ENCODE measurements around the gene TAX1BP3. TPM values are rescaled to one million over a fixed set of nuclear protein-coding genes. Genes with fewer than 3 reads are reported as not detected.

Gene TAX1BP3
- total RNA-seq, 1 experiment from 2014 or later = 50.0 TPM

- H3K4me2 ChIP-seq (ENCODE audit: low read length) = no peak overlapping the region
- H4K20me1 ChIP-seq (ENCODE audit: insufficient read depth) = no peaks in the 10 kb centered on the region
- H3K36me3 ChIP-seq (ENCODE audit: control insufficient read depth in 1 of 2, insufficient read depth in 2 of 2, low read length in 2 of 2) = no peaks in the 10 kb centered on the region
- RAD21 ChIA-PET (ENCODE audit: low non-redundant PET in 1 of 2, low total read pairs in 2 of 2, uncharacterized antibody in 2 of 2, unreplicated experiment in 2 of 2) = no interaction called here
- intact Hi-C loops (cut with micrococcal nuclease) = no loop called here
- H3K79me2 ChIP-seq (ENCODE audit: insufficient read depth, low read length) = no peaks in the 10 kb centered on the region
- H3K27me3 ChIP-seq (ENCODE audit: insufficient read depth, low read length) = no peaks in the 10 kb centered on the region
- H3K9me2 ChIP-seq (ENCODE audit: insufficient read depth) = no peaks in the 10 kb centered on the region
- no peak overlapping the region for H3K9ac ChIP-seq (ENCODE audit: low read length)
- H3K27ac ChIP-seq (ENCODE audit: low read depth, low read length) = no peak overlapping the region
- ATAC-seq = no peak
- peaks cover 0 to 6% of the 10 kb centered on the region in 2 experiments; a peak in 3 of 4 replicates for H3K4me1 ChIP-seq (ENCODE audit: control insufficient read depth in 1 of 2, insufficient read depth in 2 of 2, low read length in 2 of 2)
- H3K4me3 ChIP-seq (replicated peaks in 1 of 2; ENCODE audit: low read depth in 1 of 2, low read length in 2 of 2) = no peak overlapping the region
- TF ChIP-seq CTCF (IDR thresholded peaks at IDR 0.05 in 2 of 3, conservative IDR thresholded peaks at IDR 0.05 in 1 of 3; ENCODE audit: borderline replicate concordance in 1 of 3, insufficient read depth in 1 of 3, low read depth in 2 of 3, low read length in 2 of 3) = no peak
- no peak for TF ChIP-seq SIN3A (IDR thresholded peaks at IDR 0.05; ENCODE audit: low read depth)
- TF ChIP-seq JUND (IDR thresholded peaks at IDR 0.05) = no peak
- POLR2A ChIA-PET = no interaction called here
- no peak for DNase-seq (ENCODE audit: low read depth, low spot score)
- H3K9me3 ChIP-seq (ENCODE audit: control insufficient read depth in 1 of 2, insufficient read depth in 1 of 2, low read depth in 1 of 2, low read length in 2 of 2) = no peaks in the 10 kb centered on the region
- no peak overlapping the region for H2AFZ ChIP-seq (ENCODE audit: low read depth, low read length, poor library complexity, severe bottlenecking)
- CTCF ChIA-PET = no interaction called here
- no TSS peak for BruUV-seq (replicated peaks)
Measured at GRCh38 chr17:3688027-3688553, 19.7 kb upstream of the TAX1BP3 start.

- Histone ChIP-seq H3K36me3 (ENCODE audit: control insufficient read depth in 1 of 2, insufficient read depth in 2 of 2, low read length in 2 of 2) (no peaks in the 10 kb centered on the region), H3K9me2 (ENCODE audit: insufficient read depth) (no peaks in the 10 kb centered on the region), H3K9me3 (ENCODE audit: control insufficient read depth in 1 of 2, insufficient read depth in 1 of 2, low read depth in 1 of 2, low read length in 2 of 2) (no peaks in the 10 kb centered on the region), H4K20me1 (ENCODE audit: insufficient read depth) (no peaks in the 10 kb centered on the region), H2AFZ (ENCODE audit: low read depth, low read length, poor library complexity, severe bottlenecking) (no peak overlapping the region), H3K27ac (ENCODE audit: low read depth, low read length) (no peak overlapping the region), H3K9ac (ENCODE audit: low read length) (no peak overlapping the region), H3K27me3 (ENCODE audit: insufficient read depth, low read length) (no peaks in the 10 kb centered on the region), H3K79me2 (ENCODE audit: insufficient read depth, low read length) (no peaks in the 10 kb centered on the region), H3K4me1 (ENCODE audit: control insufficient read depth in 1 of 2, insufficient read depth in 2 of 2, low read length in 2 of 2) (peaks cover 0 to 10% of the 10 kb centered on the region in 2 experiments; a peak in 3 of 4 replicates), H3K4me2 (ENCODE audit: low read length) (no peak overlapping the region), H3K4me3 (replicated peaks in 1 of 2; ENCODE audit: low read depth in 1 of 2, low read length in 2 of 2) (no peak overlapping the region)
- ChIA-PET POLR2A (no interaction called here), RAD21 (ENCODE audit: low non-redundant PET in 1 of 2, low total read pairs in 2 of 2, uncharacterized antibody in 2 of 2, unreplicated experiment in 2 of 2) (no interaction called here), CTCF (no interaction called here)
- intact Hi-C loops (cut with micrococcal nuclease) = no loop called here
- BruUV-seq (replicated peaks) = no TSS peak
- DNase-seq (ENCODE audit: low read depth, low spot score) (no peak), ATAC-seq (no peak)
- TF ChIP-seq POLR2A (IDR thresholded peaks at IDR 0.05; ENCODE audit: borderline replicate concordance, extremely low read depth, insufficient read depth, insufficient read length) (no peak), ATF3 (IDR thresholded peaks at IDR 0.05) (no peak), SRF (IDR thresholded peaks at IDR 0.05; ENCODE audit: low read depth) (no peak), EZH2phosphoT487 (IDR thresholded peaks at IDR 0.05; ENCODE audit: borderline replicate concordance) (no peak), EZH2 (IDR thresholded peaks at IDR 0.05) (no peak), REST (IDR thresholded peaks at IDR 0.05; ENCODE audit: low read depth) (no peak), ZNF274 (IDR thresholded peaks at IDR 0.05; ENCODE audit: low read depth, low read length) (no peak), FOSL1 (IDR thresholded peaks at IDR 0.05; ENCODE audit: low read depth) (no peak), POLR2AphosphoS5 (IDR thresholded peaks at IDR 0.05; ENCODE audit: low read depth, low read length) (no peak)
- TF ChIP-seq, protein P1, sequence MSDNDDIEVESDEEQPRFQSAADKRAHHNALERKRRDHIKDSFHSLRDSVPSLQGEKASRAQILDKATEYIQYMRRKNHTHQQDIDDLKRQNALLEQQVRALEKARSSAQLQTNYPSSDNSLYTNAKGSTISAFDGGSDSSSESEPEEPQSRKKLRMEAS (IDR thresholded peaks at IDR 0.05) = no peak
Measured at GRCh38 chr17:3685174-3685573, 16.8 kb upstream of the TAX1BP3 start.
